Loucy (cell line): ENCODE data around the gene DLK1.

Source experiments
- H2AFZ ChIP-seq: fragments of 200-600 bp; sonication (generic); 2 replicates; pipeline ENCODE4 v1.6.0; 2016; ENCODE audit warnings: antibody characterized with exemption, mild to moderate bottlenecking, low read length, moderate library complexity
- H3F3A ChIP-seq: fragments of 200-600 bp; 2 replicates; pipeline ENCODE4 v1.6.0; 2016; ENCODE audit warnings: antibody characterized with exemption, low read depth, mild to moderate bottlenecking
- H3K27me3 ChIP-seq: fragments of 200-600 bp; sonication (generic); 2 replicates; pipeline ENCODE4 v1.6.1; 2014; ENCODE audit warnings: low read length, mild to moderate bottlenecking; ENCODE audit not compliant: insufficient read depth, poor library complexity, severe bottlenecking
- H3K36me3 ChIP-seq: fragments of 200-600 bp; sonication (generic); 2 replicates; pipeline ENCODE4 v1.6.1; 2016; ENCODE audit warnings: low read length; ENCODE audit not compliant: insufficient read depth
- H3K4me1 ChIP-seq: fragments of 200-600 bp; sonication (generic); 2 replicates; pipeline ENCODE4 v1.5.1; 2014; ENCODE audit warnings: low read length, mild to moderate bottlenecking; ENCODE audit not compliant: insufficient read depth, poor library complexity, severe bottlenecking
- H3K4me2 ChIP-seq: fragments of 200-600 bp; sonication (generic); 2 replicates; pipeline ENCODE4 v1.6.0; 2014; ENCODE audit warnings: antibody characterized with exemption, low read length, low read depth, mild to moderate bottlenecking; ENCODE audit not compliant: poor library complexity, severe bottlenecking
- H3K4me3 ChIP-seq: fragments of 200-600 bp; sonication (generic); 2 replicates; pipeline ENCODE4 v1.5.1; 2014; ENCODE audit warnings: low read length, mild to moderate bottlenecking, mixed read lengths; ENCODE audit not compliant: poor library complexity, severe bottlenecking
- H3K79me2 ChIP-seq: fragments of 200-600 bp; sonication (generic); 2 replicates; pipeline ENCODE4 v1.6.1; 2014; ENCODE audit warnings: low read length; ENCODE audit not compliant: insufficient read depth
- H3K9ac ChIP-seq: fragments of 200-600 bp; sonication (generic); 2 replicates; pipeline ENCODE4 v1.6.0; 2014; ENCODE audit warnings: mild to moderate bottlenecking, low read depth, low read length, moderate library complexity; ENCODE audit not compliant: poor library complexity, severe bottlenecking
- H3K9me2 ChIP-seq: fragments of 200-600 bp; sonication (generic); replicated peaks from 2 replicates; pipeline ENCODE4 v1.6.1; 2016; ENCODE audit warnings: low read depth, low read length, mixed read lengths
- H3K9me3 ChIP-seq: fragments of 200-600 bp; sonication (generic); 2 replicates; pipeline ENCODE4 v1.6.1; 2014; ENCODE audit warnings: mild to moderate bottlenecking, antibody characterized with exemption, low read length, low read depth; ENCODE audit not compliant: insufficient read depth
- H4K20me1 ChIP-seq: fragments of 200-600 bp; sonication (generic); 2 replicates; pipeline ENCODE4 v1.6.0; 2014; ENCODE audit warnings: antibody characterized with exemption, low read length, mild to moderate bottlenecking; ENCODE audit not compliant: insufficient read depth, poor library complexity, severe bottlenecking
- EZH2phosphoT487 ChIP-seq: fragments of 200-600 bp; IDR thresholded peaks from 2 replicates; pipeline ENCODE4 v1.6.1; 2018; ENCODE audit warnings: antibody characterized with exemption, mild to moderate bottlenecking, moderate library complexity, borderline replicate concordance
- TF ChIP-seq, protein P1 (sequence below): fragments of 200-600 bp; sonication (generic); conservative IDR thresholded peaks from 2 replicates; pipeline ENCODE4 v1.5.1; 2014; ENCODE audit warnings: mild to moderate bottlenecking, antibody characterized with exemption, low read length

DLK1 gene

GRCh38 chr14:100784523-100785337 is 58.0 kb downstream of the DLK1 start:
- no peaks in the 10 kb centered on the region for H3K9me2 ChIP-seq
- no peak overlapping the region for H3K4me2 ChIP-seq
- no peak overlapping the region for H3K4me3 ChIP-seq
- no peaks in the 10 kb centered on the region for H4K20me1 ChIP-seq
- no peak overlapping the region for H2AFZ ChIP-seq
- TF ChIP-seq, protein P1, sequence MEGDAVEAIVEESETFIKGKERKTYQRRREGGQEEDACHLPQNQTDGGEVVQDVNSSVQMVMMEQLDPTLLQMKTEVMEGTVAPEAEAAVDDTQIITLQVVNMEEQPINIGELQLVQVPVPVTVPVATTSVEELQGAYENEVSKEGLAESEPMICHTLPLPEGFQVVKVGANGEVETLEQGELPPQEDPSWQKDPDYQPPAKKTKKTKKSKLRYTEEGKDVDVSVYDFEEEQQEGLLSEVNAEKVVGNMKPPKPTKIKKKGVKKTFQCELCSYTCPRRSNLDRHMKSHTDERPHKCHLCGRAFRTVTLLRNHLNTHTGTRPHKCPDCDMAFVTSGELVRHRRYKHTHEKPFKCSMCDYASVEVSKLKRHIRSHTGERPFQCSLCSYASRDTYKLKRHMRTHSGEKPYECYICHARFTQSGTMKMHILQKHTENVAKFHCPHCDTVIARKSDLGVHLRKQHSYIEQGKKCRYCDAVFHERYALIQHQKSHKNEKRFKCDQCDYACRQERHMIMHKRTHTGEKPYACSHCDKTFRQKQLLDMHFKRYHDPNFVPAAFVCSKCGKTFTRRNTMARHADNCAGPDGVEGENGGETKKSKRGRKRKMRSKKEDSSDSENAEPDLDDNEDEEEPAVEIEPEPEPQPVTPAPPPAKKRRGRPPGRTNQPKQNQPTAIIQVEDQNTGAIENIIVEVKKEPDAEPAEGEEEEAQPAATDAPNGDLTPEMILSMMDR: no peak
- no peak for TF ChIP-seq EZH2phosphoT487
- no peaks in the 10 kb centered on the region for H3K9me3 ChIP-seq
- H3K27me3 ChIP-seq: no peaks in the 10 kb centered on the region
- no peaks in the 10 kb centered on the region for H3K36me3 ChIP-seq
- peaks cover 8% of the 10 kb centered on the region for H3K4me1 ChIP-seq
- H3K9ac ChIP-seq: no peak overlapping the region
- H3K79me2 ChIP-seq: no peaks in the 10 kb centered on the region
- no peaks in the 10 kb centered on the region for H3F3A ChIP-seq

DNA sequence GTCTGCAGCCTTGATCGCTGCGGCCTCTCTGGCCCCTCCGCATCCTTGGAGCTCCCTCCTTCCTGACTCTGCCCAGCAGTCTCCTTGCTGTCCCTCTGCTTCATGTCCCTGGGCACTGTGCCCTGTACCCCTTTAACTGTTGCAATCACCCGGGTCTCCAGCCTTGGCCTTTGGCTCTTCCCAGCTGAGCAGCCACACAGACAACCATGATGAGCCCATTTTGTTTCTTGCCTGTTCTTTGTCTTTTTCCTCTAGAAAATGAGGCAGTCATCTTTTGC is 58.6 kb downstream of the DLK1 start:
- Histone ChIP-seq H3F3A (no peaks in the 10 kb centered on the region), H2AFZ (no peak overlapping the region), H3K27me3 (no peaks in the 10 kb centered on the region), H3K9me3 (no peaks in the 10 kb centered on the region), H3K4me2 (no peak overlapping the region), H4K20me1 (no peaks in the 10 kb centered on the region), H3K9ac (no peak overlapping the region), H3K4me1 (peaks cover 8% of the 10 kb centered on the region), H3K79me2 (no peaks in the 10 kb centered on the region), H3K9me2 (no peaks in the 10 kb centered on the region), H3K4me3 (no peak overlapping the region), H3K36me3 (no peaks in the 10 kb centered on the region)
- TF ChIP-seq, protein P1: no peak
- TF ChIP-seq EZH2phosphoT487: no peak

DNA sequence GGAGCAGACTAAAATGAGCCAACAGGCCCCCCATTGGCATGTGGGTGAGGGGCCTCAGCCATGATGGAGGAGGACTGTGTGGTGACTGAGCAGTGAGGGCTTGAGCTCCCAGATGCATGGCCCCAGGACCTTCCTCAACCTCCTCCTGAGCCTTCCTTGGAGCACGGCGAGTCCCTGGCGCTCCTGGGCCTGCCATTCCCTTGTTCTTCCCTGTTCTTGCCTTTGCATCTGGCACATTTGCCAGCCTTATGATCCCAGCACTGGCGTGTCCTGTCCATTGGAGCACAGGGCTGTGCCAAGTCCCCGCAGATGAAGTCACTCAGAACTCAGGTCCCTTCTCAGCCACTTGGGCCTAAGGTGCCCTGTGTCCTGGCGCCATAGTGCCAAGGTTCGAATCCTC is 58.9 kb downstream of the DLK1 start:
- Histone ChIP-seq H3K4me1 (peaks cover 8% of the 10 kb centered on the region), H3K36me3 (no peaks in the 10 kb centered on the region), H3K9me2 (no peaks in the 10 kb centered on the region), H3K27me3 (no peaks in the 10 kb centered on the region), H2AFZ (no peak overlapping the region), H3K4me3 (no peak overlapping the region), H3K9ac (no peak overlapping the region), H3F3A (no peaks in the 10 kb centered on the region), H4K20me1 (no peaks in the 10 kb centered on the region), H3K4me2 (no peak overlapping the region), H3K79me2 (no peaks in the 10 kb centered on the region), H3K9me3 (no peaks in the 10 kb centered on the region)
- TF ChIP-seq EZH2phosphoT487: no peak
- TF ChIP-seq, protein P1: no peak
